GM23338 (cell line): ENCODE results near the gene SPRY4. TPM values are rescaled to one million over a fixed set of nuclear protein-coding genes. Genes with fewer than 3 reads are reported as not detected.

Experiments used
- ATAC-seq: fragments of 200-7000 bp; cut with Tn5 transposase; 3 replicates; pipeline ENCODE4 v1.9.1; 2020
- DNase-seq: peaks from one replicate; pipeline ENCODE4 v3.0.0-alpha.2; 2015; ENCODE audit warnings: low spot score
- H2AFZ ChIP-seq: fragments of 200-600 bp; sonication (generic); 2 replicates; pipeline ENCODE4 v1.8.0; 2016; ENCODE audit warnings: antibody characterized with exemption, mild to moderate bottlenecking, moderate library complexity
- H3F3A ChIP-seq: fragments of 200-600 bp; sonication (generic); replicated peaks from 2 replicates; pipeline ENCODE4 v1.8.0; 2017; ENCODE audit warnings: antibody characterized with exemption, mixed run types, low read depth
- H3K27ac ChIP-seq: fragments of 200-600 bp; sonication (generic); 2 replicates; pipeline ENCODE4 v1.6.1; 2016; ENCODE audit warnings: low read depth
- H3K27me3 ChIP-seq: fragments of 200-600 bp; sonication (generic); 2 replicates; pipeline ENCODE4 v1.8.0; 2016; ENCODE audit warnings: mild to moderate bottlenecking, mixed run types, moderate library complexity; ENCODE audit not compliant: insufficient read depth
- H3K36me3 ChIP-seq: fragments of 200-600 bp; sonication (generic); 2 replicates; pipeline ENCODE4 v1.8.0; 2016; ENCODE audit warnings: mild to moderate bottlenecking; ENCODE audit not compliant: insufficient read depth
- H3K4me1 ChIP-seq: fragments of 200-600 bp; sonication (generic); 2 replicates; pipeline ENCODE4 v1.8.0; 2016; ENCODE audit warnings: mild to moderate bottlenecking, moderate library complexity; ENCODE audit not compliant: insufficient read depth
- H3K4me2 ChIP-seq: fragments of 200-600 bp; sonication (generic); 2 replicates; pipeline ENCODE4 v1.7.1; 2017; ENCODE audit warnings: mixed run types
- H3K4me3 ChIP-seq: fragments of 200-600 bp; sonication (generic); 2 replicates; pipeline ENCODE4 v1.6.1; 2016; ENCODE audit warnings: mixed run types
- H3K79me2 ChIP-seq: fragments of 200-600 bp; sonication (generic); replicated peaks from 2 replicates; pipeline ENCODE4 v1.8.0; 2017; ENCODE audit warnings: mild to moderate bottlenecking; ENCODE audit not compliant: insufficient read depth
- H3K9me2 ChIP-seq: fragments of 200-600 bp; sonication (generic); 2 replicates; pipeline ENCODE4 v1.8.0; 2017; ENCODE audit not compliant: insufficient read depth
- H4K20me1 ChIP-seq: fragments of 200-600 bp; sonication (generic); replicated peaks from 2 replicates; pipeline ENCODE4 v1.8.0; 2017; ENCODE audit warnings: mild to moderate bottlenecking; ENCODE audit not compliant: insufficient read depth
- H3K27ac Mint-ChIP-seq: 2 replicates; pipeline ENCODE4 v1.8.0; 2020; ENCODE audit warnings: inconsistent platforms, mild to moderate bottlenecking, moderate library complexity, mixed read lengths
- H3K27me3 Mint-ChIP-seq: 3 replicates; pipeline ENCODE4 v1.8.0; 2022; ENCODE audit warnings: low read depth, mild to moderate bottlenecking, moderate library complexity, mixed read lengths, inconsistent platforms; ENCODE audit not compliant: insufficient read depth, poor library complexity
- H3K36me3 Mint-ChIP-seq: 3 replicates; pipeline ENCODE4 v1.8.0; 2021; ENCODE audit warnings: low read depth, mild to moderate bottlenecking, inconsistent platforms, moderate library complexity, mixed read lengths
- H3K4me1 Mint-ChIP-seq: 3 replicates; pipeline ENCODE4 v1.8.0; 2020; ENCODE audit warnings: mild to moderate bottlenecking, inconsistent platforms, mixed read lengths
- H3K4me3 Mint-ChIP-seq: 3 replicates; pipeline ENCODE4 v1.8.0; 2021; ENCODE audit warnings: moderate library complexity, mild to moderate bottlenecking, inconsistent platforms, mixed read lengths
- H3K9me3 Mint-ChIP-seq: 3 replicates; pipeline ENCODE4 v1.8.0; 2020; ENCODE audit warnings: moderate library complexity, mild to moderate bottlenecking, inconsistent platforms, mixed read lengths
- CREB1 ChIP-seq: fragments of 250-450 bp; sonication (Bioruptor Pico); IDR thresholded peaks from 2 replicates; pipeline ENCODE4 v1.5.0; 2020; ENCODE audit warnings: low read depth, mild to moderate bottlenecking, moderate library complexity
- CTCF ChIP-seq, 2 experiments: fragments of 200-600 bp in 1 of 2; sonication (generic) in 1 of 2; conservative IDR thresholded peaks; 2 replicates each; pipeline versions ENCODE4 v1.5.1 to v1.6.1; 2016 to 2017; ENCODE audit warnings: antibody characterized with exemption in 2 of 2, low read depth in 2 of 2, mild to moderate bottlenecking in 2 of 2, moderate library complexity in 1 of 2
- POLR2AphosphoS5 ChIP-seq: IDR thresholded peaks from 2 replicates; pipeline ENCODE4 v1.6.1; 2016; ENCODE audit warnings: antibody characterized with exemption, low read depth
- REST ChIP-seq: IDR thresholded peaks from one replicate; pipeline ENCODE4 v1.6.1; 2018; ENCODE audit warnings: antibody characterized with exemption; ENCODE audit not compliant: unreplicated experiment
- ZNF462 ChIP-seq: fragments of 250-450 bp; sonication (Bioruptor Pico); IDR thresholded peaks from 2 replicates; pipeline ENCODE4 v1.5.0; 2020; ENCODE audit warnings: mild to moderate bottlenecking, moderate library complexity
- polyA plus RNA-seq: library from polyadenylated mRNA; unstranded; fragments of >200 nt; fragmentation: Nextera tagmentation; extraction: Ambion mirVana; gene quantifications from 2 replicates; pipeline ENCODE4 v1.2.1, GENCODE V29; 2016
- total RNA-seq: library from RNA; depleted of rRNA; stranded (reverse); fragments of >200 nt; shearing (Covaris generic); gene quantifications from 2 replicates; pipeline ENCODE4 v1.2.3, GENCODE V29; 2014

SPRY4 gene
- total and polyA plus RNA-seq, 2 experiments from 2014 or later: 70.6 to 240 TPM

GRCh38 chr5:142320851-142321560, 3.8 kb downstream of the SPRY4 start:
- peaks cover 27% of the 10 kb centered on the region for H3K27me3 Mint-ChIP-seq
- peak overlapping the region; percentile 100 for H3K4me3 Mint-ChIP-seq
- H2AFZ ChIP-seq: no peak overlapping the region
- peak; percentile 44 for DNase-seq
- H3K4me1 ChIP-seq: peaks cover 59% of the 10 kb centered on the region
- H3K27me3 ChIP-seq: no peaks in the 10 kb centered on the region
- no peaks in the 10 kb centered on the region for H3K9me2 ChIP-seq
- no peak for ATAC-seq
- peak overlapping the region; percentile 83; the same call in 1 of the 2 replicates for H3K27ac ChIP-seq
- H3K4me3 ChIP-seq: peak overlapping the region; percentile 98
- peaks cover 83% of the 10 kb centered on the region for H4K20me1 ChIP-seq
- peaks cover 56% of the 10 kb centered on the region for H3K4me1 Mint-ChIP-seq
- H3K79me2 ChIP-seq: peaks cover 89% of the 10 kb centered on the region
- H3K36me3 Mint-ChIP-seq: peaks cover 81% of the 10 kb centered on the region
- H3F3A ChIP-seq: peaks cover 52% of the 10 kb centered on the region
- TF ChIP-seq REST: no peak
- no peak for TF ChIP-seq ZNF462
- peak; percentile 54 for TF ChIP-seq POLR2AphosphoS5
- no peak for TF ChIP-seq CTCF (conservative IDR thresholded peaks at IDR 0.05; ENCODE audit: low read depth in 2 of 2)
- no peak for TF ChIP-seq CREB1 (CRISPR knock-in tag)
- H3K36me3 ChIP-seq: peaks cover 55% of the 10 kb centered on the region
- H3K4me2 ChIP-seq: peak overlapping the region; percentile 100
- peak overlapping the region; percentile 57 for H3K27ac Mint-ChIP-seq
- H3K9me3 Mint-ChIP-seq: peaks cover 7% of the 10 kb centered on the region
